GM12878 (cell line): ENCODE measurements around the gene WNT3A. TPM values are rescaled to one million over a fixed set of nuclear protein-coding genes. Genes with fewer than 3 reads are reported as not detected.

ENCODE experiments used
- BCLAF1 ChIP-seq: fragments of 450-650 bp; IDR thresholded peaks from 2 replicates; pipeline ENCODE4 v1.6.1; 2017; ENCODE audit warnings: antibody characterized with exemption, mild to moderate bottlenecking, moderate library complexity
- CREB1 ChIP-seq: IDR thresholded peaks from 2 replicates; pipeline ENCODE4 v1.6.1; 2012; ENCODE audit warnings: low read depth, mild to moderate bottlenecking, inconsistent platforms
- CREM ChIP-seq: IDR thresholded peaks from 2 replicates; pipeline ENCODE4 v1.6.1; 2014; ENCODE audit warnings: antibody characterized with exemption, low read depth
- IKZF1 ChIP-seq: fragments of 450-650 bp; conservative IDR thresholded peaks from 2 replicates; pipeline ENCODE4 v1.6.1; 2017; ENCODE audit warnings: antibody characterized with exemption, mild to moderate bottlenecking
- MYC ChIP-seq: IDR thresholded peaks from 2 replicates; pipeline ENCODE4 v1.6.1; 2011; ENCODE audit warnings: mild to moderate bottlenecking, low read length, moderate library complexity, inconsistent platforms; ENCODE audit not compliant: insufficient read depth, insufficient replicate concordance, insufficient read length, severe bottlenecking
- NR2C2 ChIP-seq: IDR thresholded peaks from 2 replicates; pipeline ENCODE4 v1.6.1; 2011; ENCODE audit warnings: borderline replicate concordance, low read depth; ENCODE audit not compliant: control insufficient read depth, insufficient read length
- PKNOX1 ChIP-seq: fragments of 450-650 bp; IDR thresholded peaks from 2 replicates; pipeline ENCODE4 v1.6.1; 2016; ENCODE audit warnings: mild to moderate bottlenecking
- SUPT20H ChIP-seq: IDR thresholded peaks from 2 replicates; pipeline ENCODE4 v1.6.1; 2011; ENCODE audit warnings: low read depth, mild to moderate bottlenecking, low read length, moderate library complexity, borderline replicate concordance; ENCODE audit not compliant: control insufficient read depth
- TARDBP ChIP-seq: IDR thresholded peaks from 2 replicates; pipeline ENCODE4 v1.6.1; 2016; ENCODE audit warnings: borderline replicate concordance
- USF1 ChIP-seq: IDR thresholded peaks from 2 replicates; pipeline ENCODE4 v1.6.1; 2011; ENCODE audit warnings: borderline replicate concordance, low read depth, mild to moderate bottlenecking, moderate library complexity, mixed read lengths, low read length; ENCODE audit not compliant: insufficient read depth; ENCODE audit errors: extremely low read length
- polyA plus RNA-seq, 11 experiments: library from polyadenylated mRNA; depleted of rRNA in 4 of 11; unstranded in 6 of 11; stranded (reverse) in 5 of 11; fragments of >200 nt; fragmentation: Nextera tagmentation in 4 of 11; fragmentation: Illumina TruSeq in 1 of 11; extraction: Ambion mirVana in 4 of 11; extraction: Trizol in 1 of 11; gene quantifications; 1 replicate in 1 of 11; 2 replicates in 10 of 11; pipeline versions ENCODE4 v1.2.1 to v1.2.3, GENCODE V29; 2011 to 2016; ENCODE audit warnings: inconsistent platforms in 2 of 11, missing spikeins in 2 of 11, low read depth in 1 of 11
- total RNA-seq, 4 experiments: library from RNA; depleted of rRNA in 3 of 4; stranded (reverse); fragments of >200 nt in 3 of 4; fragmentation: Illumina TruSeq in 1 of 4; extraction: Trizol in 1 of 4; gene quantifications; 2 replicates each; pipeline versions ENCODE4 v1.2.1 to v1.2.3, GENCODE V29; 2013 to 2021

The WNT3A gene
- total and polyA plus RNA-seq, 10 of the 15 experiments (the other 5 are each of a cell fraction or from before 2014, with no cell fraction given), result 0.16 TPM; not detected in 9

- TF ChIP-seq USF1 (no peak), BCLAF1 (no peak), PKNOX1 (no peak), CREB1 (no peak), SUPT20H (no peak), IKZF1 (no peak), TARDBP (no peak), CREM (no peak), MYC (no peak), NR2C2 (no peak)
Measured at GRCh38 chr1:228004856-228005462, 1.8 kb upstream of the WNT3A start (continued).
